LNCAP (cell line): Measurements from ENCODE around the gene GALNT3.

Experiments used
- CTCF ChIP-seq: fragments of 450-650 bp; IDR thresholded peaks from 2 replicates; pipeline ENCODE4 v1.5.1; 2017; ENCODE audit warnings: mild to moderate bottlenecking

GALNT3 gene

GRCh38 chr2:165811592-165812370 is 17.7 kb upstream of the GALNT3 start:
- TF ChIP-seq CTCF = no peak

GRCh38 chr2:165810418-165810817 is 16.4 kb upstream of the GALNT3 start:
- TF ChIP-seq CTCF = no peak

GRCh38 chr2:165804719-165805118 is 10.7 kb upstream of the GALNT3 start:
- no peak for TF ChIP-seq CTCF

GRCh38 chr2:165803123-165803760 is 9.2 kb upstream of the GALNT3 start:
- TF ChIP-seq CTCF = no peak

- no peak for TF ChIP-seq CTCF
These were observed 7.1 kb upstream of the GALNT3 start for GRCh38 chr2:165801176-165801575.

- no peak for TF ChIP-seq CTCF
These were observed 2.9 kb upstream of the GALNT3 start for GRCh38 chr2:165796819-165797530.

GRCh38 chr2:165796129-165796528 is 2.1 kb upstream of the GALNT3 start:
- no peak for TF ChIP-seq CTCF
